GM08714 (cell line): ENCODE data around the gene DYRK1A.

Experiments used
- H3K4me3 ChIP-seq: fragments of 200-500 bp; sonication (Bioruptor generic); 2 replicates; pipeline ENCODE4 v1.5.1; 2014; ENCODE audit warnings: mild to moderate bottlenecking, low read length, inconsistent platforms
- ZNF274 ChIP-seq: IDR thresholded peaks from 2 replicates; pipeline ENCODE4 v1.6.1; 2012; ENCODE audit warnings: mild to moderate bottlenecking, low read depth, low read length

DYRK1A gene

GRCh38 chr21:37350472-37350871 lies 16.1 kb upstream of the DYRK1A start:
- H3K4me3 ChIP-seq, result no peak overlapping the region
- no peak for TF ChIP-seq ZNF274

GRCh38 chr21:37356706-37357105 lies 9.9 kb upstream of the DYRK1A start:
- no peak for TF ChIP-seq ZNF274

GRCh38 chr21:37357691-37358090 lies 8.9 kb upstream of the DYRK1A start:
- no peak for TF ChIP-seq ZNF274
- no peak overlapping the region for H3K4me3 ChIP-seq

More at GRCh38 chr21:37356706-37357105, 9.9 kb upstream of the DYRK1A start:
- no peak overlapping the region for H3K4me3 ChIP-seq

- no peak for TF ChIP-seq ZNF274
- no peak overlapping the region for H3K4me3 ChIP-seq
Observed at GRCh38 chr21:37358397-37358796, 8.2 kb upstream of the DYRK1A start.

- no peak for TF ChIP-seq ZNF274
- H3K4me3 ChIP-seq, result no peak overlapping the region
Observed at GRCh38 chr21:37363936-37364335, 2.6 kb upstream of the DYRK1A start.

- no peak overlapping the region; the same call in 1 of the 2 replicates for H3K4me3 ChIP-seq
- no peak for TF ChIP-seq ZNF274
Observed at GRCh38 chr21:37364722-37365121, 1.9 kb upstream of the DYRK1A start.

- H3K4me3 ChIP-seq, result peak overlapping the region; percentile 81
- TF ChIP-seq ZNF274, result no peak
Observed at GRCh38 chr21:37365517-37366481, 774 bp upstream of the DYRK1A start.

GRCh38 chr21:37367336-37367702 lies 746 bp downstream of the DYRK1A start:
- TF ChIP-seq ZNF274, result no peak
- peak overlapping the region; percentile 100 for H3K4me3 ChIP-seq

GRCh38 chr21:37367703-37368540 lies 1.3 kb downstream of the DYRK1A start:
- H3K4me3 ChIP-seq, result peak overlapping the region; percentile 100
- TF ChIP-seq ZNF274, result no peak

- TF ChIP-seq ZNF274, result no peak
Observed at GRCh38 chr21:37368541-37369279, 2.1 kb downstream of the DYRK1A start.

GRCh38 chr21:37369307-37369854 lies 2.8 kb downstream of the DYRK1A start:
- H3K4me3 ChIP-seq, result peak overlapping the region; percentile 100; the same call in 1 of the 2 replicates
- TF ChIP-seq ZNF274, result no peak

More at GRCh38 chr21:37368541-37369279, 2.1 kb downstream of the DYRK1A start:
- peak overlapping the region; percentile 100 for H3K4me3 ChIP-seq

- H3K4me3 ChIP-seq, result peak overlapping the region; percentile 100; the same call in 1 of the 2 replicates
- TF ChIP-seq ZNF274, result no peak
Observed at GRCh38 chr21:37370152-37371040, 3.8 kb downstream of the DYRK1A start.

GRCh38 chr21:37371041-37371397 lies 4.4 kb downstream of the DYRK1A start:
- no peak overlapping the region; the same call in 1 of the 2 replicates for H3K4me3 ChIP-seq
- no peak for TF ChIP-seq ZNF274
